Fibroblast of villous mesenchyme (primary cell): ENCODE results near the gene CPOX. TPM values are rescaled to one million over a fixed set of nuclear protein-coding genes. Genes with fewer than 3 reads are reported as not detected.
A peak's percentile ranks its signal among the peaks of the same experiment; 100 is the strongest.
"Not testable (repeated sequence)": the region's sequence is repeated elsewhere in the genome, so short reads cannot be mapped to it uniquely, and the experiment has no call there.

Source experiments
- DNase-seq: peaks from one replicate; pipeline ENCODE4 v3.0.0-alpha.2; 2010; ENCODE audit warnings: low read depth
- H3K4me3 ChIP-seq: 2 replicates; pipeline ENCODE4 v1.5.1; 2011; ENCODE audit warnings: low read depth, mild to moderate bottlenecking, low read length
- total RNA-seq: library from RNA; depleted of rRNA; stranded (reverse); fragments of >200 nt; gene quantifications from 2 replicates; pipeline ENCODE4 v1.2.3, GENCODE V29; 2012
- TF ChIP-seq, protein P1 (sequence below): IDR thresholded peaks from 2 replicates; pipeline ENCODE4 v1.5.1; 2012; ENCODE audit warnings: low read depth, mild to moderate bottlenecking, low read length; ENCODE audit not compliant: insufficient read depth

CPOX gene
- total RNA-seq, 1 donor, result 27.2 TPM

DNA sequence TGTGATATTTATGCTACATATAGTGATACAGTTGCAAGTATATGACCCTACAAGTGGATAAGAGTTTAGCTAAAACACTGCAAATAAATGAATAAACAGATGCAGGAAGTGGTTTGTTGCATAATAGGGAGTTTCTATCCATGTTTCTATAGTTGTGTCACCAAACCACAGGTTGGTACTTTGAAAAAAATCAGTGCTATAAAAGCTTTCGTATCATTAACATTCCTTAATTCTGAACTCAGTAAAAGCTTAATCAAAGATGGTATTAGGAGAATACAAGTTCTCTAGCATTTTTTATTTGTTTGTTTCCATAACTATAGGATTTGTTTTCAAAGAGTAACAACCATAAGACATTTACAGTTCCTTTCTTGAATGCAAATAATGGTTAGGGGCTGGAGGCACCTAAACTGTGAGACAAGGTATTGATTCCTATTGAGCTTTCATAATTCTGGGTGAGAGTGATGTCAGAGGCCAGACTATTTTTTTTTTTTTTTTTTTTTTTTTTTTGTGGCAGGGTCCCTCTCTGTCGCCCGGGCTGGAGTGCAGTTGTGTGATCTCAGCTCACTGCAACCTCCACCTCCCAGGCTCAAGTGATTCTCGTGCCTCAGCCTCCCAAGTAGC, 29.6 kb downstream of the CPOX start:
- DNase-seq, result peak; percentile 84
- TF ChIP-seq, protein P1, sequence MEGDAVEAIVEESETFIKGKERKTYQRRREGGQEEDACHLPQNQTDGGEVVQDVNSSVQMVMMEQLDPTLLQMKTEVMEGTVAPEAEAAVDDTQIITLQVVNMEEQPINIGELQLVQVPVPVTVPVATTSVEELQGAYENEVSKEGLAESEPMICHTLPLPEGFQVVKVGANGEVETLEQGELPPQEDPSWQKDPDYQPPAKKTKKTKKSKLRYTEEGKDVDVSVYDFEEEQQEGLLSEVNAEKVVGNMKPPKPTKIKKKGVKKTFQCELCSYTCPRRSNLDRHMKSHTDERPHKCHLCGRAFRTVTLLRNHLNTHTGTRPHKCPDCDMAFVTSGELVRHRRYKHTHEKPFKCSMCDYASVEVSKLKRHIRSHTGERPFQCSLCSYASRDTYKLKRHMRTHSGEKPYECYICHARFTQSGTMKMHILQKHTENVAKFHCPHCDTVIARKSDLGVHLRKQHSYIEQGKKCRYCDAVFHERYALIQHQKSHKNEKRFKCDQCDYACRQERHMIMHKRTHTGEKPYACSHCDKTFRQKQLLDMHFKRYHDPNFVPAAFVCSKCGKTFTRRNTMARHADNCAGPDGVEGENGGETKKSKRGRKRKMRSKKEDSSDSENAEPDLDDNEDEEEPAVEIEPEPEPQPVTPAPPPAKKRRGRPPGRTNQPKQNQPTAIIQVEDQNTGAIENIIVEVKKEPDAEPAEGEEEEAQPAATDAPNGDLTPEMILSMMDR, result no peak
- H3K4me3 ChIP-seq, result no peak overlapping the region

DNA sequence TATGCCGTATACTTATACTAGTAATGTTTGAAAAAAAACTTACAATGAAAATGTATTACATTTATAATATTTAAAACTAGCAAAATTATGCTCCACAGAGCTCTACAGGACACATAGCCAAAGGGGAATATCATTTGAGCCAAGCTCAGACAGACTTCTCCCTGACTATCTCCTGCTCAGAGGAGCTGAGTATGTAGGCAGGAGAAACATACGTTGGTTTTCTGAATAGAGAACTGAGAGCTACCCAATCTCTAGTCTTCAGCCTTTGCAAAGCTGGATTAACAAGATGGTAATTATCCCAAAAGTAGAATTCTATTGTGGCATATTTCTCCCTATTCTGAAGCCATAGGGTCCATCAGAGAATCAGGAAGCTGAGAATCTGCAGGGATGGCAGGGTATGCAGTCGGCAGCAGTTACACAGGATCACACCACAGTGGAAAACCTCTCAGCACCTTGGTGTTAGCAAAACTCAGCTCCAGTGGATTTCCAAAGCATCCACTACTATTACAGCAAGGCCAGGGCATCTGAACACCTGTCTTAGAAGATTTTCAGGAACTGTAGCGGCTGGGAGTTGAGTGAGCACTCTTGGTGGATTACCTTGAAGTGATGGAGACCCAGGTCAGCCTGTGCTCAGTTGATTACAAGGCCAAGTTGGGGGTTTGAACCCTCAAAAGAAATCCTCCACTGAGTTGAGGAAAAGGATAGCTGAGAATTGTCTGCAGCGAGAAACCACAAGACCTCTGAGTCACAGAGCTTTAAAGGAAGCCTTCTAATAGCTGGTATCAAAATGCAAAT, 31.5 kb downstream of the CPOX start:
- no peak for DNase-seq
- TF ChIP-seq, protein P1, result no peak
- H3K4me3 ChIP-seq, result no peak overlapping the region

DNA sequence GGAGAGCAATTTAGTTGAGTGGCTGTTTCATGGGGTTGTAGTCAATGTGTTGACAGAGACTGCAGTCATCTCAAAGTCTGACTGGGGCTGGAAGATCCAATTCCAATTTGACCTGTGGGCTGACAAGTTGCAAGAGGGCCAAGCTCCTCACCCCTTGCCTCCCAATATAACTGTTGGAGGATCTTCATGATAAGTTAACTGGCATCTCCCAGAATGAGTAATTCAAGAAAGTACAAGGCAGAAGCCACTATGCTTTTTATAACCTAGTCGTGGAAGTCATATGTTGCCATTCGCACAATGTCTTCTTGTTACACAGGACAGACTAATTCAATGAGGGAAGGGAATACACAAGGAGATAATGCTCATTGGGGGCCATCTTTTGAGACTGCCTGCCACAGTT, 32.5 kb downstream of the CPOX start:
- no peak for DNase-seq
- H3K4me3 ChIP-seq, result no peak overlapping the region
- TF ChIP-seq, protein P1, result no peak

DNA sequence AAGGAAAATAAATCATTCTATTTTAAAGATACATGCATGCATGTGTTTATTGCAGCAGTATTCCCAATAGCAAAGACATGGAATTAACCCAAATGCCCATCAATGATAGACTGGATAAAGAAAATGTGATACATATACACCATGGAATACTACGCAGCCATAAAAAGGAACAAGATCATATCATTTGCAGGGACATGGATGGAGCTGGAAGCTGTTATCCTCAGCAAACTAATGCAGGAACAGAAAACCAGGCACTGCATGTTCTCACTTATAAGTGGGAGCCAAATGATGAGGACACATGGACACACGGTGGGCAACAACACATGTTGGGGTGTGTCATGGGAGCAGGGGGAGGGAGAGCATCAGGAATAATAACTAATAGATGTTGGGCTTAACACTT, 33.6 kb downstream of the CPOX start:
- DNase-seq, H3K4me3 ChIP-seq: not testable (repeated sequence)

DNA sequence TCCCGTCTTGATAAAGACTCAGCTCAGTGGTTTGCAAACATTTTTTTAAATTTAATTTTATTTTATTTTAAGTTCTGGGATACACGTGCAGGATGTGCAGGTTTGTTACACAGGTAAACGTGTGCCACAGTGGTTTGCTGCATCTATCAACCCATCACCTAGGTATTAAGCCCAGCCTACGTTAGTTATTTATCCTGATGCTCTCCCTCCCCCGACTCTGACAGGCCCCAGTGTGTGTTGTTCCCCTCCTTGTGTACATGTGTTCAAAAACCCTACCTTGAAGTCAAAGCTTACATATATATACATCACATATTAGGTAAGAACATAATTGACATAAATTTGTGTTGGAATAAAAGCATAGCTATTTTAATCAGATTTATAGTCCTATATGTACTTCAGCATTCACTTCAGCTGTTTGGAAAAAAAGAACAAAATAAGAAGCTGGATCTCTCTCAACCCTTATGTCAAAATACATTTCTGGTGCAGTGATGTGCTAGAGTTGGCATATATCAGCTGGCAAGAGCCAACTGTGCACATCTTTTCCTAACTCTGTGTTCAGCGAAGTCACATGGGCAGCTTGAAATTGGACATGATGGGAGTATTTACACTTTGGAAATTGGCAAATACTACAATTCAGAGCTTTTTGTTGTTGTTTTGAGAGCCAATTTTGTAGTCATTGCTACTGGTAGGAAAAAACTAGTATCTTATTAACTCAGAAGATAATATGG, 35.1 kb downstream of the CPOX start:
- TF ChIP-seq, protein P1, result no peak
- no peak overlapping the region for H3K4me3 ChIP-seq
- DNase-seq, result no peak

DNA sequence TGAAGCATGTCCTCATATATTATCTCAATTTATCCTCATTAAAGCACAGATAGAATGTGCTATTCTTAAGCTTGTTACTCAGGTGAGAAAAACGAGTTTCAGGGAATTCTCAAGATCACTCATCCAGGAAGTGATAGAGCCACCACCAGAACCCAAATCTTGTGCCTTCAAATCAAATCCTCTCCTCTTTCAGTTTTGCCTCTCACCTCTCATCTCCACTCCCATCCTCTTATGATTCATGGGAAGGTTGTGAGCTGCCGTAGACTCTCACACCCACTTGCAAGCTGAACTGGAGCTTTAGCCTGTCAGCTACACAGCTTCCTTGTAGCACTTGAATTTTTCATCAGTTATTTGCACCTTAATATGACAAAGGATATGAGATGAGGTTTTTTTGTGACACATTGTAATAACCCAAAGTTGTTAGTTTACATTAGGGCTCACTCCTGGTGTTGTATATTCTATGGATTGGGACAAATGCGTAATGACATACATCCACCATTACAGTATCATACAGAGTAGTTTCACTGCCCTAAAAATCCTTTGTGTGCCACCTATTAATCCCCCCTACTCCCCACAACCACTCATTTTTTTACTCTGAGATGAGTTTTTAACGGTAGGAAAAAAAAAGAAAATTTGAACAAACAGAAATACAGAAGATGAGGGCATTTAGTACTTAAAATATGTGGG, 35.9 kb downstream of the CPOX start:
- no peak for DNase-seq
- no peak overlapping the region for H3K4me3 ChIP-seq
- TF ChIP-seq, protein P1, result no peak
